Measurements from ENCODE around the gene CD44.

- TF ChIP-seq CTCF (IDR thresholded peaks at IDR 0.05) (no peak), POLR2A (IDR thresholded peaks at IDR 0.05) (no peak)
Measured at GRCh38 chr11:35146711-35147110, 7.7 kb downstream of the CD44 start.

All from lower leg skin (tissue), 3 donors.